Left kidney (tissue), 2 donors: ENCODE results near the gene KDM4B. TPM values are rescaled to one million over a fixed set of nuclear protein-coding genes. Genes with fewer than 3 reads are reported as not detected.

ENCODE experiments used
- DNase-seq: peaks from one replicate; pipeline ENCODE4 v3.0.0-alpha.2; 2013
- polyA plus RNA-seq: library from polyadenylated mRNA; unstranded; fragments of 120-200 nt; gene quantifications from one replicate; pipeline ENCODE4 v1.2.1, GENCODE V29; 2013; ENCODE audit not compliant: insufficient read length

Gene KDM4B
- polyA plus RNA-seq, 1 donor: 24.4 TPM

- DNase-seq: no peak
Measured at GRCh38 chr19:5048727-5049553, 80.0 kb downstream of the KDM4B start.

GRCh38 chr19:5049561-5049960, 80.6 kb downstream of the KDM4B start:
- DNase-seq: no peak

GRCh38 chr19:5050067-5050656, 81.2 kb downstream of the KDM4B start:
- no peak for DNase-seq

GRCh38 chr19:5050905-5051304, 82.0 kb downstream of the KDM4B start:
- no peak for DNase-seq

- no peak for DNase-seq
Measured at GRCh38 chr19:5051619-5052018, 82.7 kb downstream of the KDM4B start.

GRCh38 chr19:5052515-5052914, 83.6 kb downstream of the KDM4B start:
- no peak for DNase-seq

GRCh38 chr19:5052945-5053485, 84.1 kb downstream of the KDM4B start:
- no peak for DNase-seq

- no peak for DNase-seq
Measured at GRCh38 chr19:5053661-5054060, 84.7 kb downstream of the KDM4B start.

- DNase-seq: no peak
Measured at GRCh38 chr19:5054551-5055456, 85.9 kb downstream of the KDM4B start.

GRCh38 chr19:5055457-5055776, 86.5 kb downstream of the KDM4B start:
- no peak for DNase-seq

- no peak for DNase-seq
Measured at GRCh38 chr19:5057860-5058259, 88.9 kb downstream of the KDM4B start.

- no peak for DNase-seq
Measured at GRCh38 chr19:5058521-5059212, 89.8 kb downstream of the KDM4B start.

GRCh38 chr19:5059213-5059574, 90.3 kb downstream of the KDM4B start:
- DNase-seq: no peak

GRCh38 chr19:5059793-5060192, 90.9 kb downstream of the KDM4B start:
- DNase-seq: no peak

GRCh38 chr19:5062195-5062594, 93.3 kb downstream of the KDM4B start:
- no peak for DNase-seq

GRCh38 chr19:5062799-5063198, 93.9 kb downstream of the KDM4B start:
- DNase-seq: no peak

GRCh38 chr19:5063873-5064645, 95.1 kb downstream of the KDM4B start:
- DNase-seq: no peak

GRCh38 chr19:5064896-5065295, 96.0 kb downstream of the KDM4B start:
- no peak for DNase-seq

GRCh38 chr19:5065663-5066093, 96.8 kb downstream of the KDM4B start:
- no peak for DNase-seq

GRCh38 chr19:5066768-5067167, 97.9 kb downstream of the KDM4B start:
- DNase-seq: no peak

- DNase-seq: no peak
Measured at GRCh38 chr19:5067678-5068077, 98.8 kb downstream of the KDM4B start.
